PC-3 (cell line): ENCODE results near the gene VTI1A. TPM values are rescaled to one million over a fixed set of nuclear protein-coding genes. Genes with fewer than 3 reads are reported as not detected.

ENCODE experiments used
- ATAC-seq: fragments of 200-7000 bp; cut with Tn5 transposase; 2 replicates; pipeline ENCODE4 v1.9.1; 2020; ENCODE audit warnings: mild to moderate bottlenecking, moderate library complexity
- BruUV-seq: library from RNA; stranded (reverse); fragments of 400-500 nt; replicated peaks from 2 replicates; lab custom pipeline; 2021; lab: Mats Ljungman, UMichigan
- CTCF ChIA-PET: fragments of 300-600 bp; sonication (Branson Sonifier 250); formaldehyde crosslinking; loops from one replicate; lab custom pipeline; 2022; ENCODE audit warnings: antibody characterized with exemption; lab: Charles Lee
- POLR2A ChIA-PET: fragments of 300-600 bp; sonication (Branson Sonifier 250); formaldehyde crosslinking; loops from one replicate; lab custom pipeline; 2022; ENCODE audit warnings: antibody characterized with exemption; ENCODE audit not compliant: unreplicated experiment; lab: Charles Lee
- DNase-seq: peaks from one replicate; pipeline ENCODE4 v3.0.0-alpha.2; 2015
- H2AFZ ChIP-seq: fragments of 300-600 bp; sonication (generic); 2 replicates; pipeline ENCODE4 v1.6.0; 2016; ENCODE audit warnings: antibody characterized with exemption, low read length
- H3F3A ChIP-seq: fragments of 300-600 bp; sonication (generic); one replicate; pipeline ENCODE4 v1.6.0; 2017; ENCODE audit warnings: antibody characterized with exemption, low read length, control low read depth, mild to moderate bottlenecking; ENCODE audit not compliant: unreplicated experiment
- H3K27ac ChIP-seq: fragments of 300-600 bp; sonication (generic); 2 replicates; pipeline ENCODE4 v1.5.1; 2016; ENCODE audit warnings: mild to moderate bottlenecking, low read length
- H3K27me3 ChIP-seq: fragments of 300-600 bp; sonication (generic); 2 replicates; pipeline ENCODE4 v1.6.1; 2016; ENCODE audit warnings: low read length, mixed read lengths
- H3K36me3 ChIP-seq: fragments of 300-600 bp; sonication (generic); 2 replicates; pipeline ENCODE4 v1.6.1; 2016; ENCODE audit warnings: low read depth, mixed run types, low read length, mixed read lengths
- H3K4me1 ChIP-seq: fragments of 300-600 bp; sonication (generic); 2 replicates; pipeline ENCODE4 v1.5.1; 2016; ENCODE audit warnings: low read length; ENCODE audit not compliant: insufficient read depth
- H3K4me2 ChIP-seq: fragments of 300-600 bp; sonication (generic); 2 replicates; pipeline ENCODE4 v1.6.0; 2016; ENCODE audit warnings: low read length
- H3K4me3 ChIP-seq: fragments of 300-600 bp; sonication (generic); 2 replicates; pipeline ENCODE4 v1.5.1; 2016; ENCODE audit warnings: mild to moderate bottlenecking, low read length, mixed read lengths
- H3K79me2 ChIP-seq: fragments of 300-600 bp; sonication (generic); 2 replicates; pipeline ENCODE4 v1.6.1; 2017; ENCODE audit warnings: low read length, mixed read lengths
- H3K9ac ChIP-seq: fragments of 300-600 bp; sonication (generic); 2 replicates; pipeline ENCODE4 v1.6.0; 2016; ENCODE audit warnings: mild to moderate bottlenecking, low read length
- H3K9me2 ChIP-seq: fragments of 300-600 bp; sonication (generic); replicated peaks from 2 replicates; pipeline ENCODE4 v1.6.1; 2016; ENCODE audit warnings: mixed run types, low read length, mixed read lengths
- H3K9me3 ChIP-seq: fragments of 300-600 bp; sonication (generic); 2 replicates; pipeline ENCODE4 v1.6.1; 2016; ENCODE audit warnings: low read length, mixed read lengths
- H4K20me1 ChIP-seq: fragments of 300-600 bp; sonication (generic); 2 replicates; pipeline ENCODE4 v1.6.1; 2016; ENCODE audit warnings: low read length, mixed read lengths
- CTCF ChIP-seq: fragments of 300-600 bp; sonication (generic); conservative IDR thresholded peaks from 2 replicates; pipeline ENCODE4 v1.5.1; 2017; ENCODE audit warnings: antibody characterized with exemption, low read depth, mild to moderate bottlenecking, low read length
- EZH2 ChIP-seq: fragments of 300-600 bp; sonication (generic); IDR thresholded peaks from one replicate; pipeline ENCODE4 v1.6.1; 2017; ENCODE audit warnings: antibody characterized with exemption, mild to moderate bottlenecking, low read length; ENCODE audit not compliant: unreplicated experiment
- EZH2phosphoT487 ChIP-seq: fragments of 300-600 bp; sonication (generic); IDR thresholded peaks from 2 replicates; pipeline ENCODE4 v1.6.1; 2018; ENCODE audit warnings: mild to moderate bottlenecking, antibody characterized with exemption, low read length, borderline replicate concordance
- intact Hi-C: fragments of 100-400 bp; cut with micrococcal nuclease; formaldehyde crosslinking; loops from 2 replicates; pipeline ENCODE4 v1.9.0; 2023
- total RNA-seq: library from RNA; depleted of rRNA; stranded (reverse); fragments of >200 nt; gene quantifications from 2 replicates; pipeline ENCODE4 v1.2.3, GENCODE V29; 2014

VTI1A gene
- total RNA-seq, 1 experiment from 2014 or later: 18.1 TPM

GRCh38 chr10:112712536-112712935 lies 265.5 kb downstream of the VTI1A start:
- Histone ChIP-seq H3K79me2 (no peaks in the 10 kb centered on the region), H3K4me2 (no peak overlapping the region), H3K36me3 (no peaks in the 10 kb centered on the region), H4K20me1 (no peaks in the 10 kb centered on the region), H3K9me3 (no peaks in the 10 kb centered on the region), H3K27me3 (no peaks in the 10 kb centered on the region), H2AFZ (no peak overlapping the region), H3K27ac (no peak overlapping the region), H3K9me2 (no peaks in the 10 kb centered on the region), H3K4me1 (peaks cover 60% of the 10 kb centered on the region), H3K9ac (no peak overlapping the region), H3K4me3 (no peak overlapping the region), H3F3A (no peaks in the 10 kb centered on the region)
- intact Hi-C loops: loop anchor here (10.0 kb wide), 3 partner anchors 58 to 382 kb away; no protein-coding TSS in a partner anchor
- TF ChIP-seq EZH2phosphoT487: no peak
- no peak for TF ChIP-seq CTCF
- TF ChIP-seq EZH2: no peak
- no peak for DNase-seq
- ChIA-PET POLR2A (no interaction called here), CTCF (no interaction called here)
- BruUV-seq: no TSS peak
- no peak for ATAC-seq

DNA sequence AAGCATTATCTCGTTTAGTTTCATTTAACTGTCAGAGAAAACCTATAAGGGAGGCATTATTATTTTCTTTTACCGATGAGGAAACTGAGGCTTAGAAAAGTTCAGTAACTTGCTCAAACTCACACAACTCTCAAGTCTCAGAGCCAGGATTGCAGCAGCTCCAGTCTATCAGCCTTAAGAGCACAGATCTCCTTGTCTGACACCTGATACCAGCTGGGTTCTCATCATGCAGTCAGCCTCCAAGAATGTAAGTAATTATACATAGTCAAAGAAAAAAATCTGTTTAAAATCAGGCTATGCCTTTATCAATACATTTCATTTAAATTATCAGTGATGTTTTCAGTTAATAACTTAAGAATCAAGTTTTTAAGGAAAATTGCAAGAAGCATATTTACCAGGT lies 266.4 kb downstream of the VTI1A start:
- Histone ChIP-seq H4K20me1 (no peaks in the 10 kb centered on the region), H3K9ac (no peak overlapping the region), H2AFZ (no peak overlapping the region), H3F3A (no peaks in the 10 kb centered on the region), H3K27ac (no peak overlapping the region), H3K4me2 (no peak overlapping the region), H3K36me3 (no peaks in the 10 kb centered on the region), H3K27me3 (no peaks in the 10 kb centered on the region), H3K9me3 (no peaks in the 10 kb centered on the region), H3K9me2 (no peaks in the 10 kb centered on the region), H3K4me1 (peaks cover 65% of the 10 kb centered on the region), H3K4me3 (no peak overlapping the region), H3K79me2 (no peaks in the 10 kb centered on the region)
- intact Hi-C loops: loop anchor here (10.0 kb wide), 3 partner anchors 59 to 381 kb away; no protein-coding TSS in a partner anchor
- no peak for ATAC-seq
- peak; percentile 26 for DNase-seq
- ChIA-PET CTCF (no interaction called here), POLR2A (no interaction called here)
- TF ChIP-seq CTCF: no peak
- TF ChIP-seq EZH2: no peak
- TF ChIP-seq EZH2phosphoT487: no peak
- no TSS peak for BruUV-seq

DNA sequence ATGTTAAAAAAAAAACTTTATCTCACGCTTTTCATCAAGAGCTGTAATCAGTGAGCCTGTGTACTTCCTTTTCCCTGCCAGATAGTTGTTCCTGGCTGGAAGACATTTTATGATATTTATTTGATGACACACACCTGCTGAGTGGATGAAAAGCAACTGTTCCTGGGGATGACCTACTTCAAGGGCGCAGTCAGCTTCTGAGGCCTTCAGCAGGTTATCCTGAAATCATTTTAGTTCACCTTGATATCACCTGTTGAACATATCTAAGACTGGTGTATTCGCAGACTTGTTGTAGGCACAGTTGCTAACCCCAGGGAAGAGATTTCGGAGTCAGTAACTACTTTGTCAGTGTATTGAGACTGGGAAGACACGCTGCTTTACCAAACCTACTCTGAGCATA lies 268.6 kb downstream of the VTI1A start:
- intact Hi-C loops: loop anchor here (10.0 kb wide), 3 partner anchors 61 to 379 kb away; no protein-coding TSS in a partner anchor
- Histone ChIP-seq H3K9ac (no peak overlapping the region), H4K20me1 (no peaks in the 10 kb centered on the region), H3K36me3 (no peaks in the 10 kb centered on the region), H3K4me3 (no peak overlapping the region), H3K27ac (peak overlapping the region; percentile 53), H3F3A (no peaks in the 10 kb centered on the region), H2AFZ (no peak overlapping the region), H3K27me3 (no peaks in the 10 kb centered on the region), H3K4me2 (peak overlapping the region; percentile 54), H3K79me2 (no peaks in the 10 kb centered on the region), H3K9me2 (no peaks in the 10 kb centered on the region), H3K4me1 (peaks cover 63% of the 10 kb centered on the region), H3K9me3 (no peaks in the 10 kb centered on the region)
- TF ChIP-seq EZH2 (no peak), EZH2phosphoT487 (no peak), CTCF (no peak)
- ChIA-PET CTCF (interaction anchor here (0.8 kb wide), 1 partner anchor 785 kb away, joined by 3 read pairs; no protein-coding TSS in a partner anchor), POLR2A (no interaction called here)
- DNase-seq (peak; percentile 71), ATAC-seq (peak; percentile 33)
- BruUV-seq: no TSS peak
